Stimulated activated memory B cell treated with anti-CD40 and anti-IgM and Interleukin-4, amounts not matched to agents 10 μg/mL and 1 μg/mL and 100 μg/mL, for 72 hours (primary cell): ENCODE data around the gene CIC.

Experiments used
- ATAC-seq: fragments of 150-1000 bp; cut with Tn5 transposase; 2 replicates; pipeline ENCODE4 v1.10.0; 2021
- H3K27ac Mint-ChIP-seq: one replicate; pipeline ENCODE4 v1.8.0; 2022; ENCODE audit warnings: mild to moderate bottlenecking, mixed read lengths
- H3K27me3 Mint-ChIP-seq: one replicate; pipeline ENCODE4 v1.8.0; 2022; ENCODE audit warnings: mixed read lengths
- H3K36me3 Mint-ChIP-seq: one replicate; pipeline ENCODE4 v1.8.0; 2022; ENCODE audit warnings: mixed read lengths
- H3K4me1 Mint-ChIP-seq: one replicate; pipeline ENCODE4 v1.8.0; 2022; ENCODE audit warnings: mixed read lengths
- H3K4me3 Mint-ChIP-seq: one replicate; pipeline ENCODE4 v1.8.0; 2022; ENCODE audit warnings: mild to moderate bottlenecking, moderate library complexity, mixed read lengths
- H3K9me3 Mint-ChIP-seq: one replicate; pipeline ENCODE4 v1.8.0; 2022; ENCODE audit warnings: mixed read lengths

CIC gene

GRCh38 chr19:42276821-42277220 is 7.8 kb downstream of the CIC start:
- H3K4me3 Mint-ChIP-seq, result no peak overlapping the region
- no peak for ATAC-seq
- no peaks in the 10 kb centered on the region for H3K9me3 Mint-ChIP-seq
- no peaks in the 10 kb centered on the region for H3K27me3 Mint-ChIP-seq
- peaks cover 39% of the 10 kb centered on the region for H3K4me1 Mint-ChIP-seq
- H3K27ac Mint-ChIP-seq, result no peak overlapping the region
- peaks cover 32% of the 10 kb centered on the region for H3K36me3 Mint-ChIP-seq

- Mint-ChIP-seq H3K9me3 (no peaks in the 10 kb centered on the region), H3K27ac (no peak overlapping the region), H3K27me3 (no peaks in the 10 kb centered on the region), H3K4me3 (no peak overlapping the region), H3K4me1 (peaks cover 39% of the 10 kb centered on the region), H3K36me3 (peaks cover 31% of the 10 kb centered on the region)
- ATAC-seq, result no peak
Observed at GRCh38 chr19:42277821-42278451, 8.9 kb downstream of the CIC start.

GRCh38 chr19:42278452-42279154 is 9.6 kb downstream of the CIC start:
- Mint-ChIP-seq H3K9me3 (no peaks in the 10 kb centered on the region), H3K27ac (no peak overlapping the region), H3K36me3 (peaks cover 26% of the 10 kb centered on the region), H3K27me3 (no peaks in the 10 kb centered on the region), H3K4me3 (peak overlapping the region; percentile 86), H3K4me1 (peaks cover 39% of the 10 kb centered on the region)
- no peak for ATAC-seq

GRCh38 chr19:42279155-42279901 is 10.3 kb downstream of the CIC start:
- no peaks in the 10 kb centered on the region for H3K27me3 Mint-ChIP-seq
- H3K4me1 Mint-ChIP-seq, result peaks cover 39% of the 10 kb centered on the region
- no peak for ATAC-seq
- H3K36me3 Mint-ChIP-seq, result peaks cover 19% of the 10 kb centered on the region
- H3K4me3 Mint-ChIP-seq, result peak overlapping the region; percentile 86
- no peak overlapping the region for H3K27ac Mint-ChIP-seq
- no peaks in the 10 kb centered on the region for H3K9me3 Mint-ChIP-seq

GRCh38 chr19:42279902-42280814 is 11.1 kb downstream of the CIC start:
- no peaks in the 10 kb centered on the region for H3K9me3 Mint-ChIP-seq
- peak overlapping the region; percentile 86 for H3K4me3 Mint-ChIP-seq
- peaks cover 10% of the 10 kb centered on the region for H3K36me3 Mint-ChIP-seq
- no peak overlapping the region for H3K27ac Mint-ChIP-seq
- no peaks in the 10 kb centered on the region for H3K27me3 Mint-ChIP-seq
- peaks cover 39% of the 10 kb centered on the region for H3K4me1 Mint-ChIP-seq
- peak; percentile 67 for ATAC-seq

- no peaks in the 10 kb centered on the region for H3K9me3 Mint-ChIP-seq
- peak overlapping the region; percentile 69 for H3K4me3 Mint-ChIP-seq
- H3K4me1 Mint-ChIP-seq, result peaks cover 41% of the 10 kb centered on the region
- H3K27me3 Mint-ChIP-seq, result no peaks in the 10 kb centered on the region
- peaks cover 7% of the 10 kb centered on the region for H3K36me3 Mint-ChIP-seq
- ATAC-seq, result no peak
- no peak overlapping the region for H3K27ac Mint-ChIP-seq
Observed at GRCh38 chr19:42280815-42281145, 11.7 kb downstream of the CIC start.

GRCh38 chr19:42281146-42281826 is 12.2 kb downstream of the CIC start:
- no peaks in the 10 kb centered on the region for H3K27me3 Mint-ChIP-seq
- no peak overlapping the region for H3K27ac Mint-ChIP-seq
- H3K4me3 Mint-ChIP-seq, result peak overlapping the region; percentile 69
- H3K9me3 Mint-ChIP-seq, result no peaks in the 10 kb centered on the region
- H3K36me3 Mint-ChIP-seq, result peaks cover 6% of the 10 kb centered on the region
- no peak for ATAC-seq
- peaks cover 41% of the 10 kb centered on the region for H3K4me1 Mint-ChIP-seq

- H3K36me3 Mint-ChIP-seq, result peaks cover 5% of the 10 kb centered on the region
- H3K27me3 Mint-ChIP-seq, result no peaks in the 10 kb centered on the region
- H3K9me3 Mint-ChIP-seq, result no peaks in the 10 kb centered on the region
- no peak for ATAC-seq
- no peak overlapping the region for H3K27ac Mint-ChIP-seq
- H3K4me3 Mint-ChIP-seq, result peak overlapping the region; percentile 61
- H3K4me1 Mint-ChIP-seq, result peaks cover 42% of the 10 kb centered on the region
Observed at GRCh38 chr19:42281827-42282762, 13.0 kb downstream of the CIC start.

GRCh38 chr19:42282819-42283187 is 13.8 kb downstream of the CIC start:
- Mint-ChIP-seq H3K4me3 (no peak overlapping the region), H3K27me3 (no peaks in the 10 kb centered on the region), H3K36me3 (peaks cover 5% of the 10 kb centered on the region), H3K27ac (no peak overlapping the region), H3K4me1 (peaks cover 42% of the 10 kb centered on the region), H3K9me3 (no peaks in the 10 kb centered on the region)
- no peak for ATAC-seq

- Mint-ChIP-seq H3K9me3 (no peaks in the 10 kb centered on the region), H3K4me3 (no peak overlapping the region), H3K4me1 (peaks cover 36% of the 10 kb centered on the region), H3K36me3 (peaks cover 7% of the 10 kb centered on the region), H3K27me3 (no peaks in the 10 kb centered on the region), H3K27ac (no peak overlapping the region)
- peak; percentile 81 for ATAC-seq
Observed at GRCh38 chr19:42283188-42284065, 14.4 kb downstream of the CIC start.

GRCh38 chr19:42284066-42284501 is 15.0 kb downstream of the CIC start:
- peaks cover 29% of the 10 kb centered on the region for H3K4me1 Mint-ChIP-seq

GRCh38 chr19:42284591-42285341 is 15.7 kb downstream of the CIC start:
- Mint-ChIP-seq H3K9me3 (no peaks in the 10 kb centered on the region), H3K36me3 (peaks cover 13% of the 10 kb centered on the region), H3K27me3 (no peaks in the 10 kb centered on the region), H3K4me3 (peak overlapping the region; percentile 92), H3K4me1 (peaks cover 22% of the 10 kb centered on the region), H3K27ac (peak overlapping the region; percentile 77)
- ATAC-seq, result no peak

More at GRCh38 chr19:42284066-42284501, 15.0 kb downstream of the CIC start:
- H3K27me3 Mint-ChIP-seq, result no peaks in the 10 kb centered on the region
- H3K9me3 Mint-ChIP-seq, result no peaks in the 10 kb centered on the region
- peaks cover 13% of the 10 kb centered on the region for H3K36me3 Mint-ChIP-seq
- peak; percentile 56 for ATAC-seq
- H3K4me3 Mint-ChIP-seq, result no peak overlapping the region
- no peak overlapping the region for H3K27ac Mint-ChIP-seq
